ENCODE data around the gene ATCAY. TPM values are rescaled to one million over a fixed set of nuclear protein-coding genes. Genes with fewer than 3 reads are reported as not detected.

ATCAY gene
- total RNA-seq, 2 experiments from 2014 or later: not detected

- no peak overlapping the region for H3K4me3 Mint-ChIP-seq
- ATAC-seq (ENCODE audit: low read depth) (no peak), DNase-seq (no peak)
- H3K27ac Mint-ChIP-seq: no peak overlapping the region
- no peaks in the 10 kb centered on the region for H3K27me3 Mint-ChIP-seq
- no peaks in the 10 kb centered on the region for H3K9me3 Mint-ChIP-seq
- POLR2A ChIA-PET: no interaction called here
- no peaks in the 10 kb centered on the region for H3K4me1 Mint-ChIP-seq
- no peaks in the 10 kb centered on the region for H3K36me3 Mint-ChIP-seq
Observed at GRCh38 chr19:3844596-3844995, 35.9 kb upstream of the ATCAY start.

GRCh38 chr19:3849092-3849491 lies 31.4 kb upstream of the ATCAY start:
- H3K36me3 Mint-ChIP-seq: peaks cover 1% of the 10 kb centered on the region
- POLR2A ChIA-PET: interaction anchor here (0.6 kb wide), 1 partner anchor 298 kb away, joined by 3 read pairs; no protein-coding TSS in a partner anchor
- H3K27ac Mint-ChIP-seq: no peak overlapping the region
- no peak overlapping the region for H3K4me3 Mint-ChIP-seq
- ATAC-seq (ENCODE audit: low read depth) (peak; percentile 72), DNase-seq (peak; percentile 51)
- no peaks in the 10 kb centered on the region for H3K27me3 Mint-ChIP-seq
- H3K9me3 Mint-ChIP-seq: peaks cover 10% of the 10 kb centered on the region
- H3K4me1 Mint-ChIP-seq: no peaks in the 10 kb centered on the region

GRCh38 chr19:3849787-3850186 lies 30.7 kb upstream of the ATCAY start:
- Mint-ChIP-seq H3K9me3 (peaks cover 10% of the 10 kb centered on the region), H3K4me1 (no peaks in the 10 kb centered on the region), H3K4me3 (no peak overlapping the region), H3K27me3 (no peaks in the 10 kb centered on the region), H3K36me3 (peaks cover 1% of the 10 kb centered on the region), H3K27ac (no peak overlapping the region)
- DNase-seq (no peak), ATAC-seq (ENCODE audit: low read depth) (no peak)
- POLR2A ChIA-PET: no interaction called here

GRCh38 chr19:3850320-3850972 lies 30.0 kb upstream of the ATCAY start:
- Mint-ChIP-seq H3K4me1 (no peaks in the 10 kb centered on the region), H3K36me3 (peaks cover 1% of the 10 kb centered on the region), H3K27ac (no peak overlapping the region), H3K27me3 (no peaks in the 10 kb centered on the region), H3K4me3 (no peak overlapping the region), H3K9me3 (peaks cover 10% of the 10 kb centered on the region)
- ATAC-seq (ENCODE audit: low read depth): no peak
- POLR2A ChIA-PET: no interaction called here
- no peak for DNase-seq

DNA sequence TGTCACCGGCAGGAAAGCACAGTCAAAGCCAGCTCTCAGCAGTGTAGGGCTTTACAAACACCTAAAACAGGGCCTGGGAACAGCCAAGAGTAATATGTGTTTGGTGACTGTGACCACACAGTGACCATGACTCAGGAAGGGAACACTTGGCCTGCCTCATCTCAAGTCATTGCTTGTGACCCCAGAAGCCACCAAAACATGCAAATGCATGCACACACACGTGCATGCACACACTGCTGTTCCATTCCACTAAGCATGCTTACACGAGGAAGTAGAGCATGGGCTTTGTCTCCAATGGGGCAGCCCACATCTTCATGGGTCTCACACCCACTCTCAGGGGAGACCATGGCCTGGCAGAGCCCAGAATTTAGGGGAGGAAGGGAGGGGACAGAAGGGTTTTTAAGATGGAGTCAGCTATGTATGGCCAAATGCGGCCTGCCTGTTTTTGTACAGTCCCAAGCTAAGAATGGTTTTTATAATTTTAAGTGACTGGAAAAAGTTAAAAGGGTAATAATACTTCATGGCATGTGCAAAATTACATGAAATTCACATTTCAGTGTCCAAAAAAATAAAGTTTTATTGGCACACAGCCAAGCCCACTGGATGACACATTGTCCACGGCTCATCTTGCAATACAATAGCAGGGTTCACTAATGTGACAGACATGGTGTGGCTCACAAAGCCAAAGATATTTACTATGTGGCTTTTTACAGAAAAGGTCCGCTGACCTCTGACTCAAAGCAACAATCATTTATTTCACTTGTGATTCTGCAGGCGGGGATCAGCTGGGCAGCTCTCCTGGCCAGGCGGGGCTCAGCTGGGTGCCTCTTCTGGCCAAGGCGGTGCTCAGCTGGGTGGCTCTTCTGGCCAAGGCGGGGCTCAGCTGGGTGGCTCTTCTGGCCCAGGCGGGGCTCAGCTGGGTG lies 29.0 kb upstream of the ATCAY start:
- H3K27me3 Mint-ChIP-seq: no peaks in the 10 kb centered on the region
- POLR2A ChIA-PET: interaction anchor here (0.6 kb wide), 1 partner anchor 451 kb away, joined by 6 read pairs; no protein-coding TSS in a partner anchor

DNA sequence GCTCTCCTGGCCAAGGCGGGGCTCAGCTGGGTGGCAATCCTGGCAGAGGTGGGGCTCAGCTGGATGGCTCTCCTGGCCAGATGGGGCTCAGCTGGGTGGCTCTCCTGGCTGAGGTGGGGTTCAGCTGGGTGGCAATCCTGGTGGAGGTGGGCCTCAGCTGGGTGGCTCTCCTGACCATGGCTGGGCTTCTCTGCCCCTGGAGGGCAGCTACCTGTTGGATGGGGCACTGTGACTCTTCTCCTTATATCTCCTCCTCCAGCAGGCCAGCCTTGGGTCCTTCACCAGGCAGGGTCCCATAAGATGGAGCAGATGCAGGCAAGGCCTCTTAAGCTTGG lies 28.3 kb upstream of the ATCAY start:
- ATAC-seq (ENCODE audit: low read depth) (no peak), DNase-seq (no peak)
- H3K36me3 Mint-ChIP-seq: peaks cover 1% of the 10 kb centered on the region
- POLR2A ChIA-PET: no interaction called here
- H3K4me1 Mint-ChIP-seq: no peaks in the 10 kb centered on the region
- no peak overlapping the region for H3K27ac Mint-ChIP-seq
- peaks cover 10% of the 10 kb centered on the region for H3K9me3 Mint-ChIP-seq
- H3K4me3 Mint-ChIP-seq: no peak overlapping the region
- no peaks in the 10 kb centered on the region for H3K27me3 Mint-ChIP-seq

More for the DNA sequence above, 29.0 kb upstream of the ATCAY start:
- ATAC-seq (ENCODE audit: low read depth) (no peak), DNase-seq (no peak)
- Mint-ChIP-seq H3K9me3 (peaks cover 10% of the 10 kb centered on the region), H3K36me3 (peaks cover 1% of the 10 kb centered on the region), H3K4me3 (no peak overlapping the region), H3K4me1 (no peaks in the 10 kb centered on the region), H3K27ac (no peak overlapping the region)

DNA sequence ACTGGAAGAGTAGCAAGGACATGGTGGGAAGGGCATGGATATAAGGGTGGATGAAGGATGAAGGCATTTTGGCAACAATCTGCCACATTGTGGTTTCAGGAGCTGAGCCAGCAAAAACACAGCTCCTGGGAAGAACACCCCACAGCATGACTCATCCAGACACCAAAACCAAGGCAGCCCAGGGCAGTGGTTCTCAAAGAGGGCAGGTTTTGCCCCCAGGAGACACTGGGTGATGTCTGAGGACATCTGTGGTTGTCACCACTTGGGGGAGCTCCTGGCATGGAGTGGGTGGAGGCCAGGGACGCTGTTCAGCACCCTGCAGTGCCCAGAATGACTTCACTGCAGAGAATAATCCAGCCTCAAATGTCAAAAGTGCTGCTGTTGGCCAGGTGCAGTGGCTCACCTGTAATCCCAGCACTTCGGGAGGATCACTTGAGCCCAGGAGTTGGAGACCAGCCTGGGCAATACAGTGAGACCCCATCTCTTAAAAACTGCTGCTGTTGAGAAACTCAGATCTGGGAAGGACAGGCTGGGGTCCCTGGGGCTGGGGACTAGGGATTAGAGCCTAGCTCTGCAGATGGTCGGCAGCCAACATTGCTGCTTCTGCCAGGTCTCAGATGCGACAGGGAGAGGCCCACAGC lies 27.8 kb upstream of the ATCAY start:
- Mint-ChIP-seq H3K36me3 (peaks cover 1% of the 10 kb centered on the region), H3K27me3 (no peaks in the 10 kb centered on the region), H3K4me3 (no peak overlapping the region), H3K27ac (no peak overlapping the region), H3K4me1 (no peaks in the 10 kb centered on the region), H3K9me3 (peaks cover 10% of the 10 kb centered on the region)
- no peak for DNase-seq
- POLR2A ChIA-PET: no interaction called here
- no peak for ATAC-seq (ENCODE audit: low read depth)

GRCh38 chr19:3855320-3855719 lies 25.2 kb upstream of the ATCAY start:
- no peaks in the 10 kb centered on the region for H3K27me3 Mint-ChIP-seq
- no peak overlapping the region for H3K27ac Mint-ChIP-seq

GRCh38 chr19:3857449-3858003 lies 23.0 kb upstream of the ATCAY start:
- no peaks in the 10 kb centered on the region for H3K36me3 Mint-ChIP-seq
- ATAC-seq (ENCODE audit: low read depth): no peak
- no peak for DNase-seq
- H3K4me1 Mint-ChIP-seq: no peaks in the 10 kb centered on the region
- no peaks in the 10 kb centered on the region for H3K9me3 Mint-ChIP-seq
- H3K27me3 Mint-ChIP-seq: no peaks in the 10 kb centered on the region
- H3K4me3 Mint-ChIP-seq: no peak overlapping the region
- POLR2A ChIA-PET: no interaction called here
- no peak overlapping the region for H3K27ac Mint-ChIP-seq

More at GRCh38 chr19:3855320-3855719, 25.2 kb upstream of the ATCAY start:
- Mint-ChIP-seq H3K9me3 (peaks cover 10% of the 10 kb centered on the region), H3K4me3 (no peak overlapping the region), H3K36me3 (peaks cover 1% of the 10 kb centered on the region), H3K4me1 (no peaks in the 10 kb centered on the region)
- ATAC-seq (ENCODE audit: low read depth): no peak
- POLR2A ChIA-PET: no interaction called here
- no peak for DNase-seq

DNA sequence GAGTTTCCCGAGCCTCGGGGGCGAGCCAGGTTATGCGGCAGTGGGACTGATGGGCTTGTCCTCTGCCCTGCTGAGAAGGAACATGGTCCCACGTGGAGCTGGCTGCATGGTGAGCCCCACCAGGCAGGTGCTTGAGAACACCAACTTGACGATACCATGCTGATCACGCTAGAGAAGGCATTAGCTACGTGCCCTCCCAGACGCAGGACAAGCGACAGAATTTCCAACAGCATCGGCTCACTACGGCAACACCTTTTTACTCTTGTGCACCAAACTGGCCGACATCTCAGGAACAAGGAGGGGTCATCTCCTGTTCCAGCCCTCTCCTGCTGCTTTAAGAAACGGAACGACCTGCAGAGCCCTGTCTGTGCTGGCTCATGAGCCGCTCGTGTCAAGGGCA lies 20.0 kb upstream of the ATCAY start:
- ATAC-seq (ENCODE audit: low read depth): no peak
- H3K4me1 Mint-ChIP-seq: no peaks in the 10 kb centered on the region
- no peak overlapping the region for H3K4me3 Mint-ChIP-seq
- no peak for DNase-seq
- H3K27me3 Mint-ChIP-seq: peaks cover 4% of the 10 kb centered on the region
- no peaks in the 10 kb centered on the region for H3K9me3 Mint-ChIP-seq
- no peak overlapping the region for H3K27ac Mint-ChIP-seq
- POLR2A ChIA-PET: no interaction called here
- no peaks in the 10 kb centered on the region for H3K36me3 Mint-ChIP-seq

DNA sequence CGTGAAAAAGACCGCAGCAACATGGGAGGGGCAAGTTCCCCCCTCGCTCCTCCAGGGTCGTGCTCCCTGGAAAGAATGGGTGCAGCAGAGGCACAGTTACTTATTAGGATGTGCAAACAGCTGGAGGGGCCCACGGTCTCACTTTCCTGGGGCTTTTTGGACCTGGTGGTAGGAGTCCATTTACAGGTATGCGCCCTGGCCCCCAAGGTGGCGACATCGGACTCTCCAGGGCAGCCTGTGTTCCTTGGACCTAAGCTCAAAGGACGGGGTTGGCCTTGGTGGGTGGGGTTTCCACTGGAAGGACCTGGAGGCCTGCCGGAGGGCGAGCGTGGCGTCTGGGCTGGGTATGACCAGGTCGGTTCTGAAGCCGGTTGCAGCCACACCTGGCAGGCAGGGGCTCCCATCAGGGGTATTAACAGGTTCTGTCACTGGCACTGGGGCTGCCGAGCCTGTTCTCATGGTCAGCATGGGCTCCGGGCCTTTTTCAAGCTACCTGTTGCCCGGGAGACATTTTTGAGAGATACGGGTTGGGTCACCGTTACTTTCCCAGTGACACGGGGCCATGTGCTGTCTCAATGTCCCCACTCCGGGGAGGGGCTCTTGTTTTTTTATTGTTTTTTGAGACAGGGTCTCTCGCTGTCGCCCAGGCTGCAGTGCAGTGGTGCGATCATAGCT lies 17.5 kb upstream of the ATCAY start:
- DNase-seq: no peak
- Mint-ChIP-seq H3K36me3 (no peaks in the 10 kb centered on the region), H3K27ac (no peak overlapping the region), H3K9me3 (no peaks in the 10 kb centered on the region), H3K4me1 (no peaks in the 10 kb centered on the region), H3K4me3 (no peak overlapping the region), H3K27me3 (peaks cover 26% of the 10 kb centered on the region)
- POLR2A ChIA-PET: no interaction called here
- no peak for ATAC-seq (ENCODE audit: low read depth)

GRCh38 chr19:3863648-3864047 lies 16.8 kb upstream of the ATCAY start:
- no peaks in the 10 kb centered on the region for H3K9me3 Mint-ChIP-seq
- peaks cover 30% of the 10 kb centered on the region for H3K27me3 Mint-ChIP-seq
- no peaks in the 10 kb centered on the region for H3K4me1 Mint-ChIP-seq
- POLR2A ChIA-PET: no interaction called here
- H3K4me3 Mint-ChIP-seq: no peak overlapping the region
- DNase-seq (no peak), ATAC-seq (ENCODE audit: low read depth) (no peak)
- H3K27ac Mint-ChIP-seq: no peak overlapping the region
- no peaks in the 10 kb centered on the region for H3K36me3 Mint-ChIP-seq

All from activated naive CD8-positive, alpha-beta T cell treated with anti-CD3 and anti-CD28 coated beads, Interleukin-2, amount 10 ng/mL, durations not matched to agents 7 days and 5 days (primary cell).